Measurements from ENCODE around the gene SLC49A4.

GRCh38 chr3:122893282-122893681 lies 98.4 kb downstream of the SLC49A4 start:
- no peak for TF ChIP-seq FOXP4 (CRISPR knock-in tag; IDR thresholded peaks at IDR 0.05)
- TF ChIP-seq ZNF607 (CRISPR knock-in tag; IDR thresholded peaks at IDR 0.05; ENCODE audit: borderline replicate concordance), result no peak
- TF ChIP-seq ZNF318 (CRISPR knock-in tag; IDR thresholded peaks at IDR 0.05), result no peak
- TF ChIP-seq CTCF (CRISPR knock-in tag; IDR thresholded peaks at IDR 0.05), result no peak
- TF ChIP-seq AGO1 (IDR thresholded peaks at IDR 0.05; ENCODE audit: low read depth, low read length, poor library complexity, severe bottlenecking), result no peak
- TF ChIP-seq JUND (CRISPR knock-in tag; IDR thresholded peaks at IDR 0.05), result no peak
- no peak for TF ChIP-seq ZNF724P (CRISPR knock-in tag; IDR thresholded peaks at IDR 0.05; ENCODE audit: borderline replicate concordance)
- no peak for TF ChIP-seq STAG1 (CRISPR knock-in tag; IDR thresholded peaks at IDR 0.05)
- no peak for TF ChIP-seq PBX3 (CRISPR knock-in tag; IDR thresholded peaks at IDR 0.05; ENCODE audit: borderline replicate concordance)

Measured in HepG2 (cell line).